Medulla oblongata (tissue), 1 donor: ENCODE results near the gene FGFBP1.

Experiments used
- DNase-seq: peaks from one replicate; pipeline ENCODE4 v3.0.0-alpha.2; 2015; ENCODE audit errors: extremely low spot score

FGFBP1 gene

GRCh38 chr4:15938640-15939039 is at the start of gene FGFBP1:
Gene FGFBP1 (minus strand): TSS chr4:15938740. CDS start chr4:15936632, 2,108 bp downstream.
- no peak for DNase-seq

- no peak for DNase-seq
Measured at GRCh38 chr4:15988222-15988621, 49.7 kb upstream of the FGFBP1 start.

GRCh38 chr4:15986907-15987306 is 48.4 kb upstream of the FGFBP1 start:
- no peak for DNase-seq

DNA sequence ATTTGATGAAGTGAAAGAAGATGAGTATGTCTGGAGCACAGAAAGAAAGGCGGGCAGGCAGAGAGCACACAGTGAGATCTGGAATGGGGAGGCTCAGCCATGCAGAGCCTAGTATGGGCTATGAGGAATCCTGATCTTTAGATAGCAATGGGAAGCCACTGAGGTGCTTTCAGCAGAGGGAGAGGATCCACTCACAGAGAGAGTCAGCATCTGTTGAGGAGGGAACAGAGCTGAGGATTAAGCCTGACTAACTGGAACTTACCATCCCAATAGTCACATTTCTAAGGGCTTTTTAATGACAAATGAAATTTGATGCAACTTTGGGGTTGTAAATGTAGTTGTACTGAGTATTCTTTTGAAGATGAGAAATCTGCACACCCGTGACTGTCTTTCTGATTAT is 45.1 kb upstream of the FGFBP1 start:
- no peak for DNase-seq

DNA sequence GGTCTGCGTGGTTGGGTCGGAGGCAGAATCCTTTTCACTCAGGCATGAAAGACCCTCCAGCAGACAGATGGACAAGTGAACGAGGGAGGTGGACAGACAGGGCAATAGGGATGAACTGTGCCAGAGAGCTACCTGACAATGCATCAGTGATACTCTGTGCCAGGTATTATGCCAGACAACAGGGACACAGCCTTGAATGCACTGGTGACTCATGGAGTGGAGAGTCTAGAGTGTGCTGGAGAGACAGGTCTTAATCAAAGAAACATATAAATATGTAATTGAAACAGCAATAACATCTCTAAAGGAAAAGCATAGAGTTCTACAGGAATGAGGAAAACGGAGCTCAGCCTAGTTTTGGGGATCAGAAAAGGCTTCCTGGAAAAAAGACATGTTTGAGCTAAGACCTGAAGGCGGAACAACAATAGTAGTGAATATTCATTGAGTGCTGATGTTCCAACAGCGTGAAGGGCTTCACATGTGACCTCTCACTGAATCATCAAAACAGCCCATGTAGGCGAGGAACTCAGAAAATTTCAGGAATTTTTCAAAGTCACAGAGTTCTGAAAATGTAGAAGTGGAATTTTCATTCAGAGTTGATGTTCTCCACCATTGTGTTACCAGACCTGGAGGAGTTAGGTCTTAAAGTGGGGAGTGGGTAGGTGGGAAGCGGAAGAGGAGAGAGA is 44.4 kb upstream of the FGFBP1 start:
- no peak for DNase-seq

DNA sequence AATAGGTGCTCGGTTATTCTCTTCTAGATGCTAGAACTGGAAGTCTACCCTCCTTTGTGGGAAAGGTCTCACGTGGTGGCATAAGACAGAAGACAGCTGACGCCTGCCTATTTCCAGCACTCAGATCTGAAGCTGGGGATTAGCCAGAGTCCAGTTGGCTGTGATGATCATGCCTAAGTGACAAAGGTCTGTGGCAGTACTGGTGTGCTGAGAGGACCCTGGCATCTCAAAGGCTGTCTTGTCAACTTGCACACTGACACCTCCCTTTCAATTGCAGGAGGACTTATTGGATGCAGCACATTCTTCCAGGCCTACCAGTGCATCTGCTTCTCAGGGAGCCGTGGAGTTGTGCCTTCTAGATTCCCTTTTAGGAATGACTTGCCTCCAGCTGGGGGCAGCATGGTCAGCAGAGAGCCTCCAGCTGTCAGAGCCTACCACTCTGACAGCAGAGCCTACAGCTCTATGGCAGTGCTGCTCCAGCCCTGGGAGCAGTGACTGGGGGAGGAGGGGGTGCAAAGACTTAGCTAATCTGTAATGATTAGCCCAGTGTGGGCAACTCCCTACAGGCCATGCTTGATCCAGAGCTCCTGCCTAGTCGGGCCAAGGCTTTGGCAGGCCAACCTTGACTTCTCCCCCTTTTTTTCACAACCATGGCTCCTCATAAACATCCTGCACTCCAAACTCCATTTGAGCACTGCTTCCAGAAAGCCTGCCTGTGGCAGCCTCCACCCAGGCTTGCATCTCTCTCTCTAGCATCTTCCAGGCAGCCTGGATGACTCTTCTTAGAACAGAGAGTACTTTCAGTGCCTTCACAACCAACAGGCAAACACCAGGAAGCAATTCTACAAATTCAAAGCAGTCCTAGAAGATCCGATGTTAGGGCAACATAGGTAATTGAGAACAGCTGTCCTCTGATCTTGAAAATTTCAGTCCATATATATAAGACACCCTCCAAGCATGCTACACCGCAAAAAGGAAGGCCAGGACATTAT is 38.2 kb upstream of the FGFBP1 start:
- DNase-seq = no peak

GRCh38 chr4:15971068-15971801 is 32.7 kb upstream of the FGFBP1 start:
- DNase-seq = no peak

DNA sequence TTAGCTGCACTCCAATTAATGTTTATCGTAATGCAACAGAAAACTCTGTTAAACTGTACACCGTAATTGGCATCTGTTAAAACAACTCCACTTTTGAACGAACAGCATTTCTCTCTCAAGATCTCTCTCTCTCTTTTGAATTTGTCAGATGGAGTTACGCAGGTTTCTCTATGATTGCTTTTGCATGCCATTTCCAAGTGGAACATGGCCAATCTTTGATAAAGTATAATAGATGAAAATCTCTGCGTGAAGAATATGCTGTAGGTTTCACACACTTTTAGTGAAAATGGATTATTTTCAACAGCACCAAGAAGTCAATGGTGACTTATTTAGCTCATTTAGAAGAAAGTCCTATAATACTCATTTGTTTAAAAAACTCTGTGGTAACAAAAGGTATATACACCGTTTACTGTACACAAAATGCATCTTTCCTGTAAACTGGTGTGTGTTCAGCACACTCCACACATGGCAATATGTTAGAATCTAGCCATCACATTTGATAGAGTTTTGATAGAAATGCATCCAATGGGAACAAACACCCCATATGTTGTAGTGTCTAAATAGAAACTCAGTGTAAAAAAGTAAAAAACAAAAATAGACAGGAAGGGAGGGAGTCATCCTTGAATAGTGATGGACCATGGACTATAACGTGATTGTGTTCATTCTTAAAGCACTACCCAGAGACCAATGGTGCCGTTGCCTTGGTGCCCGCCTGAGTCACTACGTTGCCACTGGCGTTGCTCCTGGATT is 30.2 kb upstream of the FGFBP1 start:
- DNase-seq = no peak

DNA sequence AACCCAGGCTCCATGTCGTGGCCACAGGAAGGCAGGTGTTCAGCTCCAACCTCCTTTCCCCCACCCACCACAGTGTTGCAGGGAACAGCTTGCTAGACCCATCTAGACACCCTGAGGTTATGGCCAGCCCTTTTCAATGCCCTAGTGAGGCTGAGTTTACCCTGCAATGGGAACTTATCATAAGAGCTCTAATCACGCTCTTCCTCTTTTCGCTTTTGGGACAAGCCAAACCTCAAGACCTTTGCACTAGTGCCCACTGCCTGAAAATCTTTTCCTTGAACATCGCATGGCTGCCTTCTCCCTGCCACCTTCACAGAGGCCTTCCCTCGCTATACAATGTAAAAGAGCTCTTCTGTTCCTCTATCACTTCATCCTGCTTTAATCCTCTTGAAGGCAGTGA is 26.8 kb upstream of the FGFBP1 start:
- DNase-seq = no peak

GRCh38 chr4:15964159-15964558 is 25.6 kb upstream of the FGFBP1 start:
- DNase-seq = no peak

GRCh38 chr4:15963576-15963975 is 25.0 kb upstream of the FGFBP1 start:
- DNase-seq = no peak

- DNase-seq = peak; percentile 37
Measured at GRCh38 chr4:15963001-15963451, 24.5 kb upstream of the FGFBP1 start, which contains the start of gene FGFBP2. Gene FGFBP2 (minus strand): TSS chr4:15963175. CDS start chr4:15963129, 46 bp downstream.

DNA sequence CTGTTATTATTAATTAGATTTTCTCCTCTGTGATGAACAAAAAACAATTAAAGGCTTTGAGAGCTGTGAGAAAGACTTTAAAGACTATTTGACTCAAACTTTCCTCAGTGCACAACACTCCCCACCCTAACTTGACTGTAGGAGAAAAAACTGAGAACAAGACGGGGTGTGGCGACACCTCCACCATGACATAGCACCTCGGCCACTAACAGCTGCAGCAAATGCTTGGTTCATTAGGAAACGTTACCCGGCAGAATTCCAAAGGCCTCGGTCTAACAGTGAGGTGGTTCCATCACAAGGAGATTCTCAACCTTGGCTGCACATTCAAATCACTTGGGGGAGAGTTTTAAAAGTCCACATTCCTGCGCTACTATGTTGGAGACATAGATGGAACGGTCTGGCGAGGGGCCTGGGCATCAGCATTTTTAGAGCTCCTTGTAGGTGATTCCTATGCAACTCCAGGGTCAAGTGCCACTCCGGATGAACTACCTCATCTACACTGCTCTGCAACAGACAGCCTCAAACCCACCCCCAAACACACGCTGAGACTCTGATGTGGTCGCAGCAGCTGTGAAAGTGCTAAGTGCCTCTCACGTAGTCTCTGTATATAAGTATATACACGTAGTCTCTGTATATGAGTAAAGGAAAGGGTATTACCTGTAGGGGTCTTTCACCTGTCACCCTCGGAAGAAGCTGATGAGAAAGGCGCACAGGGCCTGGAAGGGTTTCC is 23.4 kb upstream of the FGFBP1 start:
- DNase-seq = no peak

DNA sequence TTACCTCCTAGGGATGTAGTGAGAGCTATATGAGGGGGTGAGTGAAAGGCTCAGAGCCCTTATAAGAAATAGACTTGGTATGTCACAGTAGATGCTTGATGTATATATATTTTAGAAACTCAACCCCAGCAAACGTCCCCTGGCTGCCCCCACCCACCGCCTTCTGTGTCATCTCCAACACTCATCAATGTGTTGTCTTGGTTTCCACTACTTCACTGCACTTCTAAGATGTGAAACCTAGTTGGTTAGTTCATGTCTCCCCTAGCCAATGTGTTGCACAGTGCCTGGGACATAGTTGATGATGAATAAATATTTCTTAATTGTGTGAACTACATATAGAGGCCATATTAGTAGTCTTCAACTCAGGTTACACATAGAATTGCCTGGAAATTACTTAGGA is 20.0 kb upstream of the FGFBP1 start:
- no peak for DNase-seq

GRCh38 chr4:15956179-15956850 is 17.8 kb upstream of the FGFBP1 start:
- peak; percentile 67 for DNase-seq

GRCh38 chr4:15955670-15956069 is 17.1 kb upstream of the FGFBP1 start:
- no peak for DNase-seq

DNA sequence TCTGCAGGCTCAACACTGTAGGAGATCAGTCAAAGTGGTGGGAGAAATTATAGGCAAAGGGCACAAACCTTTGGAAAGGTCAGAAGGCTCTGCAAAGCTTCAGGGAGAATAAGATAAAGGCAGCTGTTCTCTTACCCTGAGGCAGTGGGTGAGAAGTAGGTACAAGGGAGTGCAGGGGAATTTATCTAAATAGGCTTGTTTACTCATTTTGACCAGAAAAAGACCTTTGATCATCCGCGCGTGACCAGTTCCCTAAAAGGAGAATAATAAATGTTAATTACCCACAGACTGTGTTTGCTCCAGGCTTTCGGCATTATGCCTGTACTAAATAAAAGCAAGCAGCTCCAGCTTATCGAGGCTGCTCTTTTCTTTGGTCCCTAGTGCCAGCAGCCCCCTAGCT is 15.1 kb upstream of the FGFBP1 start:
- no peak for DNase-seq

DNA sequence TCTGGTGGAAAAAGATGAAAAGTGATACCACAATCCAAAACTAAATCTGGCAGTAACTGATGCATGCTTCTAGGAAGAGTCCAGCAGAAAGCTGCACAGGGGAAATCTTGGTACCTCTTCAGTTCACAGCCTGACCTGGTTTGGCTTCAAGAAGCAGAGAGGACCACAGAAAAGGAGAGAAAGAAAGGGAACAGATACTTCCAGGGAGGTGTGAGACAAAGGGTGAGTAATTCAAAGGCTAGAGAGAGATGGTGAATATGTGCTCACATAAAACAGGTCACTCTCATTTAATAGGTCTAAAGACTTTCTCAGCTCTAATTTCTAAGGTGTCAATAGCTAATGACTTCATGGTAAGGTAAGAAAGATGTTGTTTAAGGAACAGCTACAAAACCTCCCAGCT is 13.2 kb upstream of the FGFBP1 start:
- no peak for DNase-seq

- DNase-seq = no peak
Measured at GRCh38 chr4:15948826-15949225, 10.3 kb upstream of the FGFBP1 start.

DNA sequence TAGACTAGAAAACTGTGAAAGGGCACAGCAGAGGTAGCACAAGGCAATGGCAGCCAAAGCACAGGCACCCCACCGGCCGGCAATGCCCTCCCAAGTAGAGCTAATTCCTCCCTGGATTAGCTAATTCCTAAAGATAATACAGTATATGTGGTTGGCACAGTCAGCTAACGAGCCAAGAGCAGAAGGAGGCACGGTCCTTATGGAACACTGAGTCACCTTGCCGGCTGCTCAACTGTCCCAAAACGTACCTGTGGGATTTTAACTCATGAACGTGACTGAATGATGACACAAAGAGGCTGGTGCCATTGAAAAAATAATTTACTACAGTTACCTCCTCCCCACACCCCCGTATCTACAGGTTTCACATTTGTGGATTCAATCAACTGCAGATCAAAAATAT is 9.1 kb upstream of the FGFBP1 start:
- DNase-seq = no peak
